ENCODE data around the gene NOTCH1. TPM values are rescaled to one million over a fixed set of nuclear protein-coding genes. Genes with fewer than 3 reads are reported as not detected.

The NOTCH1 gene
- total RNA-seq, 4 donors from 2014 or later: 31.1 to 72.1 (median 44.0) TPM

- 94% methylated on average over 10 of the region's 19 CpGs; no CpG with 5 or more reads in 1 of the 2 donors for WGBS, 2 donors (ENCODE audit: low coverage in 1 of 2)
- Histone ChIP-seq H3K27ac (peak overlapping the region in 3 of 4 donors; percentile 14 to 51 (median 49)), H3K36me3 (no peaks in the 10 kb centered on the region), H3K4me1 (peaks cover 5 to 73% (median 32%) of the 10 kb centered on the region in 3 donors), H3K4me3 (no peak overlapping the region), H3K27me3 (no peaks in the 10 kb centered on the region), H3K9me3 (no peaks in the 10 kb centered on the region)
- ATAC-seq: no peak
- no peak for TF ChIP-seq EP300 (IDR thresholded peaks at IDR 0.05)
- TF ChIP-seq POLR2A (IDR thresholded peaks at IDR 0.05): no peak
- no peak for TF ChIP-seq CTCF (IDR thresholded peaks at IDR 0.05)
- no peak for TF ChIP-seq POLR2AphosphoS5 (IDR thresholded peaks at IDR 0.05)
These were observed 25.1 kb upstream of the NOTCH1 start for GRCh38 chr9:136570916-136571315.

- Histone ChIP-seq H3K4me3 (no peak overlapping the region), H3K36me3 (no peaks in the 10 kb centered on the region), H3K9me3 (no peaks in the 10 kb centered on the region), H3K27me3 (no peaks in the 10 kb centered on the region), H3K4me1 (peaks cover 5 to 74% (median 38%) of the 10 kb centered on the region in 3 donors), H3K27ac (peak overlapping the region in 3 of 4 donors; percentile 14 to 51 (median 49))
- 100% methylated on average over 1 of the region's 18 CpGs; no CpG with 5 or more reads in 1 of the 2 donors for WGBS, 2 donors (ENCODE audit: low coverage in 1 of 2)
- TF ChIP-seq POLR2AphosphoS5 (IDR thresholded peaks at IDR 0.05) (no peak), CTCF (IDR thresholded peaks at IDR 0.05) (no peak), EP300 (IDR thresholded peaks at IDR 0.05) (no peak), POLR2A (IDR thresholded peaks at IDR 0.05) (no peak)
- ATAC-seq: no peak
These were observed 24.5 kb upstream of the NOTCH1 start for GRCh38 chr9:136570191-136570845.

- H3K27me3 ChIP-seq: no peaks in the 10 kb centered on the region
- no peak for ATAC-seq
- no peak overlapping the region for H3K4me3 ChIP-seq
- no peaks in the 10 kb centered on the region for H3K36me3 ChIP-seq
- H3K4me1 ChIP-seq: peaks cover 5 to 81% (median 45%) of the 10 kb centered on the region in 3 donors
- no peak for TF ChIP-seq POLR2AphosphoS5 (IDR thresholded peaks at IDR 0.05)
- no peak for TF ChIP-seq POLR2A (IDR thresholded peaks at IDR 0.05)
- TF ChIP-seq EP300 (IDR thresholded peaks at IDR 0.05): no peak
- TF ChIP-seq CTCF (IDR thresholded peaks at IDR 0.05): no peak
- no peaks in the 10 kb centered on the region for H3K9me3 ChIP-seq
- 90 to 96% methylated on average over 5 to 6 of the region's 10 CpGs for WGBS, 2 donors (ENCODE audit: low coverage in 1 of 2)
- no peak overlapping the region for H3K27ac ChIP-seq
These were observed 23.8 kb upstream of the NOTCH1 start for GRCh38 chr9:136569526-136570148.

- Histone ChIP-seq H3K27me3 (no peaks in the 10 kb centered on the region), H3K9me3 (no peaks in the 10 kb centered on the region), H3K36me3 (no peaks in the 10 kb centered on the region), H3K27ac (peak overlapping the region in 3 of 4 donors; percentile 74 to 79 (median 77)), H3K4me1 (peaks cover 5 to 92% (median 56%) of the 10 kb centered on the region in 3 donors), H3K4me3 (no peak overlapping the region)
- 50 to 61% methylated on average over 2 to 5 of the region's 24 CpGs for WGBS, 2 donors (ENCODE audit: low coverage in 1 of 2)
- ATAC-seq: peak; percentile 17
- TF ChIP-seq POLR2A (IDR thresholded peaks at IDR 0.05) (no peak), EP300 (IDR thresholded peaks at IDR 0.05) (no peak), CTCF (IDR thresholded peaks at IDR 0.05) (no peak), POLR2AphosphoS5 (IDR thresholded peaks at IDR 0.05) (no peak)
These were observed 22.6 kb upstream of the NOTCH1 start for GRCh38 chr9:136568288-136569081.

Data from gastroesophageal sphincter (tissue), 4 donors.